GM13976 (cell line): ENCODE measurements around the gene FRK.

Experiments
- DNase-seq: peaks from one replicate; pipeline ENCODE4 v3.0.0; 2012; ENCODE audit warnings: low spot score
- in situ Hi-C: fragments of 300-500 bp; cut with MboI; formaldehyde crosslinking; loops from one replicate; pipeline ENCODE4 v1.12.0; 2022; ENCODE audit warnings: low sequenced_read_pairs, mixed read lengths, inconsistent platforms; ENCODE audit not compliant: unreplicated experiment
- TF ChIP-seq, protein P1 (sequence below): IDR thresholded peaks from 2 replicates; pipeline ENCODE4 v1.5.1; 2012; ENCODE audit warnings: borderline replicate concordance, mild to moderate bottlenecking; ENCODE audit not compliant: insufficient read depth; ENCODE audit errors: extremely low read depth, missing control alignments, control extremely low read depth

Gene FRK

DNA sequence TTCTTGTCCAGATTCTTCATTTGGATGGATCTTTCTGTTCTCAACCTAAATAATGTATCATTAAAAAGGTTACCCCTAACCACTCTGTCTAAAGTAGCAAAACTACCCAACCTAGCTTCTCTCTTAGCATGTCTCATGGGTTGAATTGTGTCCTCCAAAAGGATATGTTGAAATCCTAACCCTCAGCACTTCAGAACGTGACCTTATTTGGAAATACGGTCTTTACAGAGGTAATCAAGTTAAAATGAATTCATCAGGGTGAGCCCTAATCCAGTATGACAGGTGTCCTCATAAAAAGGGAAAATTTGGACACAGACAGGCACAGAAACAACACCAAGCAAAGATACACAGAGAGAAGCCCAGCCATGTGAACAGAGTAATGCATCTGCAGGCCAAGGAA, 6.1 kb upstream of the FRK start:
- in situ Hi-C loops = no loop called here
- DNase-seq = no peak
- TF ChIP-seq, protein P1, sequence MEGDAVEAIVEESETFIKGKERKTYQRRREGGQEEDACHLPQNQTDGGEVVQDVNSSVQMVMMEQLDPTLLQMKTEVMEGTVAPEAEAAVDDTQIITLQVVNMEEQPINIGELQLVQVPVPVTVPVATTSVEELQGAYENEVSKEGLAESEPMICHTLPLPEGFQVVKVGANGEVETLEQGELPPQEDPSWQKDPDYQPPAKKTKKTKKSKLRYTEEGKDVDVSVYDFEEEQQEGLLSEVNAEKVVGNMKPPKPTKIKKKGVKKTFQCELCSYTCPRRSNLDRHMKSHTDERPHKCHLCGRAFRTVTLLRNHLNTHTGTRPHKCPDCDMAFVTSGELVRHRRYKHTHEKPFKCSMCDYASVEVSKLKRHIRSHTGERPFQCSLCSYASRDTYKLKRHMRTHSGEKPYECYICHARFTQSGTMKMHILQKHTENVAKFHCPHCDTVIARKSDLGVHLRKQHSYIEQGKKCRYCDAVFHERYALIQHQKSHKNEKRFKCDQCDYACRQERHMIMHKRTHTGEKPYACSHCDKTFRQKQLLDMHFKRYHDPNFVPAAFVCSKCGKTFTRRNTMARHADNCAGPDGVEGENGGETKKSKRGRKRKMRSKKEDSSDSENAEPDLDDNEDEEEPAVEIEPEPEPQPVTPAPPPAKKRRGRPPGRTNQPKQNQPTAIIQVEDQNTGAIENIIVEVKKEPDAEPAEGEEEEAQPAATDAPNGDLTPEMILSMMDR = no peak

- TF ChIP-seq, protein P1 = no peak
- in situ Hi-C loops = no loop called here
- DNase-seq = no peak
These were observed 4.0 kb upstream of the FRK start for GRCh38 chr6:116064666-116065065.

GRCh38 chr6:116062496-116062895, 1.8 kb upstream of the FRK start:
- TF ChIP-seq, protein P1 = no peak
- no peak for DNase-seq
- in situ Hi-C loops = no loop called here

- peak; percentile 36 for DNase-seq
- TF ChIP-seq, protein P1 = no peak
- in situ Hi-C loops = no loop called here
These were observed 749 bp downstream of the FRK start for GRCh38 chr6:116059713-116060571.

DNA sequence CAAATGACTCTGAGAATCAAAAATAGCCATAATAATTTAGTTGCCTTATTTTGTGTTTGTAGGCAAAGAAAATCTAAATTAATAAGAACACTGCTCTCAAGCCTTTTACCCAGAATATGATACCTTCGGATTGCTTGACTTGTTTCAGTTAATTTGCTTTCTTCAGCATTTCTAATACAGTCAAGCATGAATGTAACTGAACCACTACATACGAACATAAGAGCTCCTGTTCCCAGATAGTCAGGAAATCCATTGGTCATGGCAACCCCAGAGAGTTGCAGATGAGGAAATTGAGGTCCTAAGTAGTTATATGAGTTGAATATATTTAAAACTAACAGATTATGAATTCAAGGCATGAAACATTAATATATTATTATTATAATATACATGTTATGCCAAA, 2.9 kb downstream of the FRK start:
- TF ChIP-seq, protein P1 = no peak
- DNase-seq = no peak
- in situ Hi-C loops = no loop called here

DNA sequence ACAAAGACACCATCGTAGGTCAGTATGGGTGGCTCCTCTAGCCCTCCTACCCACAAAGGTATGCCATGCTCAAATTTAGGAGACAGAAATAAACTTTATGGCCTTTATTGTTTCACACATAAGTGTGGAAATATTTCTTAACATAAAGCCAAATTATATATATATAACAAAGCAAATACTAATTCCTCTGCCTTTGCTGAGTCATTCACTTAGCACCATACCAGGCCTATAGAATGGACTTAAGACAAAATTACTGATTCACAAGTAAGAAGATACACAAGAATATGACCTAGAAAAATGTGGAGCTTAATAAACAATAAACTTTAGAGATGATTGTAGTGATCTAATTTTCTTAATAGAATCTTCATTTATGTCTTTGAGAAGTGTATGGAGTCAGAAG, 5.2 kb downstream of the FRK start:
- in situ Hi-C loops = no loop called here
- DNase-seq = no peak
- TF ChIP-seq, protein P1 = no peak
